Body of pancreas (tissue), 4 donors: ENCODE measurements around the gene LSP1. TPM values are rescaled to one million over a fixed set of nuclear protein-coding genes. Genes with fewer than 3 reads are reported as not detected.

Experiments
- ATAC-seq: fragments of 150-250 bp; one replicate; pipeline ENCODE4 v1.9.1; 2016
- DNase-seq, 4 donors: peaks; one replicate each; pipeline ENCODE4 v3.0.0-alpha.2; 2019
- H3K27ac ChIP-seq, 4 donors: fragments of 200-600 bp; sonication (generic); 1 replicate in 3 of 4; 2 replicates in 1 of 4; pipeline versions ENCODE4 v1.5.1 to v1.6.1; 2016 to 2019; ENCODE audit warnings: mild to moderate bottlenecking in 1 of 4, mixed read lengths in 1 of 4, moderate library complexity in 1 of 4
- H3K27me3 ChIP-seq, 2 donors: fragments of 200-600 bp; sonication (generic); one replicate each; pipeline ENCODE4 v1.6.0; 2016; ENCODE audit warnings: mild to moderate bottlenecking in 1 of 2
- H3K36me3 ChIP-seq, 2 donors: fragments of 200-600 bp; sonication (generic); replicated peaks in 1 of 2; 2 replicates each; pipeline ENCODE4 v1.5.1; 2016; ENCODE audit warnings: low read depth in 2 of 2; ENCODE audit not compliant: insufficient read depth in 1 of 2
- H3K4me1 ChIP-seq: fragments of 200-600 bp; sonication (generic); one replicate; pipeline ENCODE4 v1.6.0; 2016
- H3K4me3 ChIP-seq, 2 donors: fragments of 200-600 bp; sonication (generic); 1 replicate in 1 of 2; 2 replicates in 1 of 2; pipeline ENCODE4 v1.5.1; 2016 to 2019
- H3K9me3 ChIP-seq, 3 donors: fragments of 200-600 bp; sonication (generic); 1 replicate in 2 of 3; 2 replicates in 1 of 3; pipeline ENCODE4 v1.5.1; 2016
- POLR2A ChIP-seq, 3 donors: fragments of 450-650 bp; IDR thresholded peaks; one replicate each; pipeline ENCODE4 v1.6.1; 2016; ENCODE audit warnings: antibody characterized with exemption in 3 of 3, mild to moderate bottlenecking in 2 of 3
- WGBS, 2 donors: methylation state at CpG; one replicate each; pipeline ENCODE4 v1.1.5; 2017; 5-methylcytosine and 5-hydroxymethylcytosine counted together
- intact Hi-C: fragments of 100-400 bp; cut with DNase I; formaldehyde crosslinking; loops from one replicate; pipeline ENCODE4 v1.15.1; 2023
- total RNA-seq, 2 donors: library from RNA; depleted of rRNA; stranded (reverse); fragments of >200 nt; gene quantifications; one replicate each; pipeline ENCODE4 v1.1.0, GENCODE V29; 2016
- TF ChIP-seq, protein P1 (sequence below), 7 experiments: fragments of 450-650 bp in 4 of 7; fragments of 200-600 bp in 3 of 7; sonication (generic) in 3 of 7; IDR thresholded peaks; one replicate each; pipeline ENCODE4 v1.5.1; 2016 to 2019; ENCODE audit warnings: antibody characterized with exemption in 7 of 7

Gene LSP1
- total RNA-seq, 2 donors from 2014 or later = 9.9 to 11.5 TPM

GRCh38 chr11:1878137-1879031 is 25.5 kb downstream of the LSP1 start:
- H3K27ac ChIP-seq = peak overlapping the region in 1 of 4 donors; percentile 17
- DNase-seq (peak; percentile 7 to 11 (median 10)), ATAC-seq (no peak)
- no peak overlapping the region for H3K4me3 ChIP-seq
- TF ChIP-seq, protein P1, sequence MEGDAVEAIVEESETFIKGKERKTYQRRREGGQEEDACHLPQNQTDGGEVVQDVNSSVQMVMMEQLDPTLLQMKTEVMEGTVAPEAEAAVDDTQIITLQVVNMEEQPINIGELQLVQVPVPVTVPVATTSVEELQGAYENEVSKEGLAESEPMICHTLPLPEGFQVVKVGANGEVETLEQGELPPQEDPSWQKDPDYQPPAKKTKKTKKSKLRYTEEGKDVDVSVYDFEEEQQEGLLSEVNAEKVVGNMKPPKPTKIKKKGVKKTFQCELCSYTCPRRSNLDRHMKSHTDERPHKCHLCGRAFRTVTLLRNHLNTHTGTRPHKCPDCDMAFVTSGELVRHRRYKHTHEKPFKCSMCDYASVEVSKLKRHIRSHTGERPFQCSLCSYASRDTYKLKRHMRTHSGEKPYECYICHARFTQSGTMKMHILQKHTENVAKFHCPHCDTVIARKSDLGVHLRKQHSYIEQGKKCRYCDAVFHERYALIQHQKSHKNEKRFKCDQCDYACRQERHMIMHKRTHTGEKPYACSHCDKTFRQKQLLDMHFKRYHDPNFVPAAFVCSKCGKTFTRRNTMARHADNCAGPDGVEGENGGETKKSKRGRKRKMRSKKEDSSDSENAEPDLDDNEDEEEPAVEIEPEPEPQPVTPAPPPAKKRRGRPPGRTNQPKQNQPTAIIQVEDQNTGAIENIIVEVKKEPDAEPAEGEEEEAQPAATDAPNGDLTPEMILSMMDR (IDR thresholded peaks at IDR 0.05) = no peak
- no peak for TF ChIP-seq POLR2A (IDR thresholded peaks at IDR 0.05)
- H3K36me3 ChIP-seq = no peaks in the 10 kb centered on the region
- peaks cover 30% of the 10 kb centered on the region for H3K4me1 ChIP-seq
- 86 to 90% methylated on average over 8 to 30 of the region's 30 CpGs for WGBS, 2 donors
- intact Hi-C loops = loop anchor here (5.0 kb wide), 1 partner anchor 51 kb away; no protein-coding TSS in a partner anchor
- no peaks in the 10 kb centered on the region for H3K27me3 ChIP-seq
- no peaks in the 10 kb centered on the region for H3K9me3 ChIP-seq

DNA sequence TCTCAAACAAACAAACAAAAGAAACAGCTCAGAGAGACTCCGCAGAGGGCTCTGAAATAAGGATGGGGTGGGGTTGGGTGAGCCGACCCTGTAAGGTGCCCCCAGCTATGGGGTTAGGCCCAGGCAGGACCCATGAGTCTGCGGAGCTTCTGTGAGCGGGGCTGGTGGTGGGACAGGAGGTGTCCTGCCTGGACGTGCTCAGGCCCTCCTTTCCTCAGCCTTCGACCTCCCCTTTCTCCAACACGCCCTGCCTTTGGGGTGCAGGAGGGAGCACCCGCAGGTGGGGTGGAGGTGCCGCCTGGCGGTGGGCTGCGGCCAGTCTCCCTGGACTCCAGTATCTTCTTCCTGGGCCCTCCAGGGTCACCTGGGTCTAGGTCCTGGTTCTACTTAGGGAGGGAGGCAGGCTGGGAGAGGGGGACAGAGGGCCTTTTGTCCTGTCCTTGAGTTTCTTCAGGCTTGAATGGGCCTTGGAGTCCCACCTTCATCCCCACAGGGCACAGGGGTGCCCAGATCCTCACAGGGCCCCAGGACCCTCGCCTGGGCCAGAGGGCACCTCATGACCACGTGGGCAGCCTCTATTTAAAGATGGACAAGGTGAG is 26.6 kb downstream of the LSP1 start:
- WGBS, 2 donors = 89 to 90% methylated on average over 11 to 13 of the region's 13 CpGs
- peak in 1 of 4 donors; percentile 10 for DNase-seq
- no peaks in the 10 kb centered on the region for H3K9me3 ChIP-seq
- H3K27ac ChIP-seq = peak overlapping the region in 1 of 4 donors; percentile 40
- no peaks in the 10 kb centered on the region for H3K27me3 ChIP-seq
- ATAC-seq = no peak
- H3K4me3 ChIP-seq = no peak overlapping the region
- H3K36me3 ChIP-seq = no peaks in the 10 kb centered on the region
- TF ChIP-seq, protein P1 (IDR thresholded peaks at IDR 0.05) = no peak
- TF ChIP-seq POLR2A (IDR thresholded peaks at IDR 0.05) = no peak
- intact Hi-C loops = loop anchor here (5.0 kb wide), 1 partner anchor 52 kb away; no protein-coding TSS in a partner anchor
- peaks cover 30% of the 10 kb centered on the region for H3K4me1 ChIP-seq

- intact Hi-C loops = loop anchor here (5.0 kb wide), 3 partner anchors 53 to 272 kb away; partner anchors contain the start of gene KRTAP5-6
- TF ChIP-seq, protein P1 (IDR thresholded peaks at IDR 0.05) = no peak
- no peak for TF ChIP-seq POLR2A (IDR thresholded peaks at IDR 0.05)
- DNase-seq (peak in 2 of 4 donors; percentile 31 to 35), ATAC-seq (peak; percentile 27)
- no peaks in the 10 kb centered on the region for H3K36me3 ChIP-seq
- no peaks in the 10 kb centered on the region for H3K9me3 ChIP-seq
- peak overlapping the region in 2 of 4 donors; percentile 40 to 53 for H3K27ac ChIP-seq
- peaks cover 30% of the 10 kb centered on the region for H3K4me1 ChIP-seq
- WGBS, 2 donors = 78 to 82% methylated on average over 16 to 32 of the region's 32 CpGs
- no peak overlapping the region for H3K4me3 ChIP-seq
- no peaks in the 10 kb centered on the region for H3K27me3 ChIP-seq
Measured at GRCh38 chr11:1879941-1880720, 27.2 kb downstream of the LSP1 start.

DNA sequence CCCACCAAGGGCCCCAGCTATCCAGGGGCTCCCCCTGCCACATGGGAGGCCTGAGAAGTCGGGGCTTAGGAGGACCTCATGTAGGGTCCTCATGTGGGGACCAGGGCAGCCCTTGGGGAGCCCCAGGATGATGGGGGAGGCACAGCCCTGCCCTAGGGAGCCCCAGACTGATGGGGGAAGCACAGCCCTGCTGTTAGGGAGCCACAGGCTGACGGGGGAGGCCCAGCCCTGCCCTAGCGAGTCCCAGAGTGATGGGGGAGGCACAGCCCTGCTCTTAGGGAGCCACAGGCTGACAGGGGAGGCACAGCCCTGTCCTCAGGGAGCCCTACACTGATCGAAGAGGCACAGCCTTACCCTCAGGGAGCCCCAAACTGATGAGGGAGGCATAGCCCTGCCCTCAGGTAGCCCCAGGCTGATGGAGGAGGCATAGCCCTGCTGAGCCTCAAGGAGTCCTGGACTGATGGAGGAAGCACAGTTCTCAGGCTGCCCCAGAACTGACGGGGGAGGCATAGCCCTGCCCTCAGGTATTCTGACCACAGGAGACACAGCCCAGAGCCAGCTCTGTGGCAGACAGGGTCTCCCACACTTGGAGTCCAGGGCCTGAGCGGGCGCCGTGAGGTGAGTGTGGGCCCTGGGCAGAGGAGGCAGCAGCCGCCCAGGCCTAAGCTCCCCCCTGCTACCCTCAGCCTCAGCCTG is 28.0 kb downstream of the LSP1 start:
- TF ChIP-seq, protein P1 (IDR thresholded peaks at IDR 0.05) = no peak
- no peak for TF ChIP-seq POLR2A (IDR thresholded peaks at IDR 0.05)
- Histone ChIP-seq H3K36me3 (no peaks in the 10 kb centered on the region), H3K27ac (peak overlapping the region in 2 of 4 donors; percentile 40 to 53), H3K4me1 (peaks cover 29% of the 10 kb centered on the region), H3K27me3 (no peaks in the 10 kb centered on the region), H3K9me3 (no peaks in the 10 kb centered on the region), H3K4me3 (no peak overlapping the region)
- ATAC-seq (no peak), DNase-seq (no peak)
- intact Hi-C loops = loop anchor here (5.0 kb wide), 2 partner anchors 184 to 271 kb away; partner anchors contain the start of gene KRTAP5-6
- 87% methylated on average over 9 of the region's 9 CpGs; no CpG with 5 or more reads in 1 of the 2 donors for WGBS, 2 donors
